OCI-LY3 (cell line): ENCODE data around the gene DGCR6L.
"Not testable (repeated sequence)": the region's sequence is repeated elsewhere in the genome, so short reads cannot be mapped to it uniquely, and the experiment has no call there.

Experiments used
- EZH2phosphoT487 ChIP-seq: fragments of 200-600 bp; shearing (Covaris generic); IDR thresholded peaks from 2 replicates; pipeline ENCODE4 v1.6.1; 2018; ENCODE audit warnings: antibody characterized with exemption, mixed run types, low read depth
- TF ChIP-seq, protein P1 (sequence below): fragments of 200-600, 300-600 bp; sonication (generic); IDR thresholded peaks from 2 replicates; pipeline ENCODE4 v1.5.1; 2014; ENCODE audit warnings: antibody characterized with exemption, low read length, low read depth

DNA sequence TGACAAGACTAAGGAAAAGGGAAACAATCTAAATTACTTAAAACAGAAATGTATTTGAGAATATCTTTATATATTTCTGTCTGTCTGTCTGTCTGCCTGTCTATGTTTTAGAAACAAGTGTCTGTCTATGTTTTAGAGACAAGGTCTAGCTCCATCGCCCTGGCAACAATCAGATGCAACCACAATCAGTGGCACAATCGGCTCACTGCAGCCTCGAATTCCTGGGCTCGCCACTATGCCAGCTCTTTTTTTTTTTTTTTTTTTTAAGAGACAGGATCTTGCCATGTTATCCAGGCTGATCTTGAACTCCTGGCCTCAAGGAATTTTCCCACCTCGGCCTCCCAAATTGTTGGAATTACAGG is 8.7 kb upstream of the DGCR6L start:
- TF ChIP-seq, protein P1, sequence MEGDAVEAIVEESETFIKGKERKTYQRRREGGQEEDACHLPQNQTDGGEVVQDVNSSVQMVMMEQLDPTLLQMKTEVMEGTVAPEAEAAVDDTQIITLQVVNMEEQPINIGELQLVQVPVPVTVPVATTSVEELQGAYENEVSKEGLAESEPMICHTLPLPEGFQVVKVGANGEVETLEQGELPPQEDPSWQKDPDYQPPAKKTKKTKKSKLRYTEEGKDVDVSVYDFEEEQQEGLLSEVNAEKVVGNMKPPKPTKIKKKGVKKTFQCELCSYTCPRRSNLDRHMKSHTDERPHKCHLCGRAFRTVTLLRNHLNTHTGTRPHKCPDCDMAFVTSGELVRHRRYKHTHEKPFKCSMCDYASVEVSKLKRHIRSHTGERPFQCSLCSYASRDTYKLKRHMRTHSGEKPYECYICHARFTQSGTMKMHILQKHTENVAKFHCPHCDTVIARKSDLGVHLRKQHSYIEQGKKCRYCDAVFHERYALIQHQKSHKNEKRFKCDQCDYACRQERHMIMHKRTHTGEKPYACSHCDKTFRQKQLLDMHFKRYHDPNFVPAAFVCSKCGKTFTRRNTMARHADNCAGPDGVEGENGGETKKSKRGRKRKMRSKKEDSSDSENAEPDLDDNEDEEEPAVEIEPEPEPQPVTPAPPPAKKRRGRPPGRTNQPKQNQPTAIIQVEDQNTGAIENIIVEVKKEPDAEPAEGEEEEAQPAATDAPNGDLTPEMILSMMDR, result not testable (repeated sequence)
- not testable (repeated sequence) for TF ChIP-seq EZH2phosphoT487
